Liver (tissue), 9 donors: ENCODE data around the gene TMEM114. TPM values are rescaled to one million over a fixed set of nuclear protein-coding genes. Genes with fewer than 3 reads are reported as not detected.

Experiments
- DNase-seq: peaks from one replicate; pipeline ENCODE4 v3.0.0-alpha.2; 2017; ENCODE audit warnings: low spot score
- H3K27ac ChIP-seq, 2 donors: one replicate each; pipeline ENCODE4 v1.7.0; 2013; ENCODE audit warnings: inconsistent platforms in 2 of 2, low read length in 2 of 2, control low read depth in 1 of 2, low read depth in 1 of 2, mild to moderate bottlenecking in 1 of 2
- H3K27me3 ChIP-seq, 4 donors: one replicate each; pipeline versions ENCODE4 v1.6.1 to v1.7.0; 2013; ENCODE audit warnings: low read length in 3 of 4, inconsistent platforms in 1 of 4, mild to moderate bottlenecking in 1 of 4, moderate library complexity in 1 of 4; ENCODE audit not compliant: control insufficient read depth in 4 of 4, insufficient read depth in 4 of 4
- H3K36me3 ChIP-seq, 4 donors: one replicate each; pipeline versions ENCODE4 v1.6.1 to v1.7.0; 2013; ENCODE audit warnings: low read length in 3 of 4, mild to moderate bottlenecking in 3 of 4, low read depth in 1 of 4, moderate library complexity in 1 of 4; ENCODE audit not compliant: control insufficient read depth in 4 of 4, insufficient read depth in 3 of 4
- H3K4me1 ChIP-seq, 4 donors: one replicate each; pipeline versions ENCODE4 v1.6.1 to v1.7.0; 2013; ENCODE audit warnings: low read length in 3 of 4, mild to moderate bottlenecking in 3 of 4, moderate library complexity in 1 of 4; ENCODE audit not compliant: control insufficient read depth in 4 of 4, insufficient read depth in 4 of 4
- H3K4me3 ChIP-seq, 3 donors: one replicate each; pipeline versions ENCODE4 v1.6.1 to v1.7.0; 2013; ENCODE audit warnings: low read length in 3 of 3, control low read depth in 1 of 3, low read depth in 1 of 3, mild to moderate bottlenecking in 1 of 3
- H3K9ac ChIP-seq, 2 donors: one replicate each; pipeline ENCODE4 v1.7.0; 2013; ENCODE audit warnings: low read length in 2 of 2, mild to moderate bottlenecking in 2 of 2, moderate library complexity in 2 of 2, control low read depth in 1 of 2, low read depth in 1 of 2
- H3K9me3 ChIP-seq, 4 donors: one replicate each; pipeline versions ENCODE4 v1.6.1 to v1.7.0; 2013; ENCODE audit warnings: low read length in 3 of 4; ENCODE audit not compliant: control insufficient read depth in 4 of 4
- EGR1 ChIP-seq, 2 donors: IDR thresholded peaks; 2 replicates each; pipeline ENCODE4 v1.6.1; 2016 to 2018; ENCODE audit warnings: antibody characterized with exemption in 2 of 2, low read depth in 2 of 2
- FOXA2 ChIP-seq: IDR thresholded peaks from 2 replicates; pipeline ENCODE4 v1.6.1; 2016; ENCODE audit warnings: antibody characterized with exemption
- GABPA ChIP-seq, 2 donors: IDR thresholded peaks in 1 of 2; conservative IDR thresholded peaks in 1 of 2; 2 replicates each; pipeline ENCODE4 v1.6.1; 2016; ENCODE audit warnings: antibody characterized with exemption in 2 of 2, mild to moderate bottlenecking in 1 of 2, moderate library complexity in 1 of 2
- HNF4G ChIP-seq: IDR thresholded peaks from 2 replicates; pipeline ENCODE4 v1.6.1; 2016; ENCODE audit warnings: antibody characterized with exemption
- JUND ChIP-seq, 2 donors: IDR thresholded peaks; 2 replicates each; pipeline ENCODE4 v1.6.1; 2016; ENCODE audit warnings: antibody characterized with exemption in 2 of 2
- NR2F2 ChIP-seq: IDR thresholded peaks from 2 replicates; pipeline ENCODE4 v1.6.1; 2016; ENCODE audit warnings: antibody characterized with exemption
- RAD21 ChIP-seq, 2 donors: IDR thresholded peaks; 2 replicates each; pipeline ENCODE4 v1.6.1; 2016; ENCODE audit warnings: antibody characterized with exemption in 2 of 2, mild to moderate bottlenecking in 2 of 2
- SP1 ChIP-seq: IDR thresholded peaks from 2 replicates; pipeline ENCODE4 v1.6.1; 2018; ENCODE audit warnings: antibody characterized with exemption, mild to moderate bottlenecking
- TAF1 ChIP-seq: conservative IDR thresholded peaks from 2 replicates; pipeline ENCODE4 v1.6.1; 2016; ENCODE audit warnings: antibody characterized with exemption, mild to moderate bottlenecking
- YY1 ChIP-seq: IDR thresholded peaks from 2 replicates; pipeline ENCODE4 v1.6.1; 2016; ENCODE audit warnings: antibody characterized with exemption, mild to moderate bottlenecking
- WGBS: extraction: QIAGEN DNeasy Blood & Tissue Kit; methylation state at CpG from one replicate; pipeline ENCODE4 v1.1.7; 2013; 5-methylcytosine and 5-hydroxymethylcytosine counted together
- polyA plus RNA-seq, 2 donors: library from polyadenylated mRNA; stranded (reverse) in 1 of 2; unstranded in 1 of 2; fragments of 200-250 nt in 1 of 2; fragments of >200 nt in 1 of 2; fragmentation: Nextera tagmentation in 1 of 2; extraction: Ambion mirVana in 1 of 2; gene quantifications; one replicate each; pipeline versions ENCODE4 v1.2.1 to v1.2.3, GENCODE V29; 2013 to 2015
- total RNA-seq, 2 donors: library from RNA; depleted of rRNA; stranded (reverse); fragments of >200 nt; gene quantifications; one replicate each; pipeline ENCODE4 v1.2.3, GENCODE V29; 2014
- TF ChIP-seq, protein P1 (sequence below): fragments of 150-350 bp; IDR thresholded peaks from 2 replicates; pipeline ENCODE4 v1.5.1; 2017; ENCODE audit warnings: improper control_type of control experiment, low read depth, low read length; ENCODE audit not compliant: missing input control
- TF ChIP-seq, protein P2 (sequence below): IDR thresholded peaks from 2 replicates; pipeline ENCODE4 v1.6.1; 2016; ENCODE audit warnings: antibody characterized with exemption, mild to moderate bottlenecking
- TF ChIP-seq, protein P3 (sequence below): IDR thresholded peaks from 2 replicates; pipeline ENCODE4 v1.6.1; 2016; ENCODE audit warnings: antibody characterized with exemption
- TF ChIP-seq, protein P4 (sequence below): IDR thresholded peaks from 2 replicates; pipeline ENCODE4 v1.6.1; 2016; ENCODE audit warnings: antibody characterized with exemption
- TF ChIP-seq, protein P5 (sequence below): IDR thresholded peaks from 2 replicates; pipeline ENCODE4 v1.6.1; 2016; ENCODE audit warnings: antibody characterized with exemption
- donor health status: healthy.
- donor health status: healthy.
- donor health status: healthy.
- donor health status: healthy.
- donor health status: healthy.

The TMEM114 gene
- total and polyA plus RNA-seq, 4 donors: not detected

DNA sequence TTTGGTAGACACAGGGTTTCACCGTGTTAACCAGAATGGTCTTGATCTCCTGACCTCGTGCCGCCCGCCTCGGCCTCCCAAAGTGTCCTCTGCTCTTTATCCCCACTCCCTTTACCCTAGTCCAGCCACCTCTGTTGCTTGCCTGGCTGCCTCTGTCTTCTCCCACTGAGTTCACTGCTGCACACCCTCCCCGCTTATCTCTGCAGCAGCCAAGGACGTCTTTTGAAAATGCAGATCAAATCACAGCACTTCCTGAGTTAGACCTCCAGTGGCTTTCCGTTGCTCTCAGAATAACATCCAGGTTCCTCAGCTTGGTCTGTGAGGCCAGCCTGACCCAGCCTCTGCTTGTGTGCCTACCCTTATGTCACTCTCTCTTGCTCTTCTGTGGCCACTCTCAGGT lies 36.6 kb upstream of the TMEM114 start:
- Histone ChIP-seq H3K36me3 (peaks cover 8 to 51% (median 36%) of the 10 kb centered on the region in 4 donors), H3K4me3 (no peak overlapping the region), H3K9me3 (no peaks in the 10 kb centered on the region), H3K9ac (no peak overlapping the region), H3K4me1 (peaks cover 0 to 20% (median 8%) of the 10 kb centered on the region in 4 donors), H3K27ac (no peak overlapping the region), H3K27me3 (no peaks in the 10 kb centered on the region)
- TF ChIP-seq RAD21 (IDR thresholded peaks at IDR 0.05) (no peak), GABPA (IDR thresholded peaks at IDR 0.05 in 1 of 2, conservative IDR thresholded peaks at IDR 0.05 in 1 of 2) (no peak), JUND (IDR thresholded peaks at IDR 0.05) (no peak), FOXA2 (no peak), NR2F2 (no peak), EGR1 (IDR thresholded peaks at IDR 0.05; ENCODE audit: low read depth in 2 of 2) (no peak), TAF1 (no peak), HNF4G (no peak), SP1 (no peak)
- TF ChIP-seq, protein P1, sequence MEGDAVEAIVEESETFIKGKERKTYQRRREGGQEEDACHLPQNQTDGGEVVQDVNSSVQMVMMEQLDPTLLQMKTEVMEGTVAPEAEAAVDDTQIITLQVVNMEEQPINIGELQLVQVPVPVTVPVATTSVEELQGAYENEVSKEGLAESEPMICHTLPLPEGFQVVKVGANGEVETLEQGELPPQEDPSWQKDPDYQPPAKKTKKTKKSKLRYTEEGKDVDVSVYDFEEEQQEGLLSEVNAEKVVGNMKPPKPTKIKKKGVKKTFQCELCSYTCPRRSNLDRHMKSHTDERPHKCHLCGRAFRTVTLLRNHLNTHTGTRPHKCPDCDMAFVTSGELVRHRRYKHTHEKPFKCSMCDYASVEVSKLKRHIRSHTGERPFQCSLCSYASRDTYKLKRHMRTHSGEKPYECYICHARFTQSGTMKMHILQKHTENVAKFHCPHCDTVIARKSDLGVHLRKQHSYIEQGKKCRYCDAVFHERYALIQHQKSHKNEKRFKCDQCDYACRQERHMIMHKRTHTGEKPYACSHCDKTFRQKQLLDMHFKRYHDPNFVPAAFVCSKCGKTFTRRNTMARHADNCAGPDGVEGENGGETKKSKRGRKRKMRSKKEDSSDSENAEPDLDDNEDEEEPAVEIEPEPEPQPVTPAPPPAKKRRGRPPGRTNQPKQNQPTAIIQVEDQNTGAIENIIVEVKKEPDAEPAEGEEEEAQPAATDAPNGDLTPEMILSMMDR: no peak
- TF ChIP-seq, protein P2, sequence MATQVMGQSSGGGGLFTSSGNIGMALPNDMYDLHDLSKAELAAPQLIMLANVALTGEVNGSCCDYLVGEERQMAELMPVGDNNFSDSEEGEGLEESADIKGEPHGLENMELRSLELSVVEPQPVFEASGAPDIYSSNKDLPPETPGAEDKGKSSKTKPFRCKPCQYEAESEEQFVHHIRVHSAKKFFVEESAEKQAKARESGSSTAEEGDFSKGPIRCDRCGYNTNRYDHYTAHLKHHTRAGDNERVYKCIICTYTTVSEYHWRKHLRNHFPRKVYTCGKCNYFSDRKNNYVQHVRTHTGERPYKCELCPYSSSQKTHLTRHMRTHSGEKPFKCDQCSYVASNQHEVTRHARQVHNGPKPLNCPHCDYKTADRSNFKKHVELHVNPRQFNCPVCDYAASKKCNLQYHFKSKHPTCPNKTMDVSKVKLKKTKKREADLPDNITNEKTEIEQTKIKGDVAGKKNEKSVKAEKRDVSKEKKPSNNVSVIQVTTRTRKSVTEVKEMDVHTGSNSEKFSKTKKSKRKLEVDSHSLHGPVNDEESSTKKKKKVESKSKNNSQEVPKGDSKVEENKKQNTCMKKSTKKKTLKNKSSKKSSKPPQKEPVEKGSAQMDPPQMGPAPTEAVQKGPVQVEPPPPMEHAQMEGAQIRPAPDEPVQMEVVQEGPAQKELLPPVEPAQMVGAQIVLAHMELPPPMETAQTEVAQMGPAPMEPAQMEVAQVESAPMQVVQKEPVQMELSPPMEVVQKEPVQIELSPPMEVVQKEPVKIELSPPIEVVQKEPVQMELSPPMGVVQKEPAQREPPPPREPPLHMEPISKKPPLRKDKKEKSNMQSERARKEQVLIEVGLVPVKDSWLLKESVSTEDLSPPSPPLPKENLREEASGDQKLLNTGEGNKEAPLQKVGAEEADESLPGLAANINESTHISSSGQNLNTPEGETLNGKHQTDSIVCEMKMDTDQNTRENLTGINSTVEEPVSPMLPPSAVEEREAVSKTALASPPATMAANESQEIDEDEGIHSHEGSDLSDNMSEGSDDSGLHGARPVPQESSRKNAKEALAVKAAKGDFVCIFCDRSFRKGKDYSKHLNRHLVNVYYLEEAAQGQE: no peak
- TF ChIP-seq, protein P3, sequence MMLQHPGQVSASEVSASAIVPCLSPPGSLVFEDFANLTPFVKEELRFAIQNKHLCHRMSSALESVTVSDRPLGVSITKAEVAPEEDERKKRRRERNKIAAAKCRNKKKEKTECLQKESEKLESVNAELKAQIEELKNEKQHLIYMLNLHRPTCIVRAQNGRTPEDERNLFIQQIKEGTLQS: no peak
- TF ChIP-seq, protein P4, sequence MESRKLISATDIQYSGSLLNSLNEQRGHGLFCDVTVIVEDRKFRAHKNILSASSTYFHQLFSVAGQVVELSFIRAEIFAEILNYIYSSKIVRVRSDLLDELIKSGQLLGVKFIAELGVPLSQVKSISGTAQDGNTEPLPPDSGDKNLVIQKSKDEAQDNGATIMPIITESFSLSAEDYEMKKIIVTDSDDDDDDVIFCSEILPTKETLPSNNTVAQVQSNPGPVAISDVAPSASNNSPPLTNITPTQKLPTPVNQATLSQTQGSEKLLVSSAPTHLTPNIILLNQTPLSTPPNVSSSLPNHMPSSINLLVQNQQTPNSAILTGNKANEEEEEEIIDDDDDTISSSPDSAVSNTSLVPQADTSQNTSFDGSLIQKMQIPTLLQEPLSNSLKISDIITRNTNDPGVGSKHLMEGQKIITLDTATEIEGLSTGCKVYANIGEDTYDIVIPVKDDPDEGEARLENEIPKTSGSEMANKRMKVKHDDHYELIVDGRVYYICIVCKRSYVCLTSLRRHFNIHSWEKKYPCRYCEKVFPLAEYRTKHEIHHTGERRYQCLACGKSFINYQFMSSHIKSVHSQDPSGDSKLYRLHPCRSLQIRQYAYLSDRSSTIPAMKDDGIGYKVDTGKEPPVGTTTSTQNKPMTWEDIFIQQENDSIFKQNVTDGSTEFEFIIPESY: no peak
- TF ChIP-seq, protein P5, sequence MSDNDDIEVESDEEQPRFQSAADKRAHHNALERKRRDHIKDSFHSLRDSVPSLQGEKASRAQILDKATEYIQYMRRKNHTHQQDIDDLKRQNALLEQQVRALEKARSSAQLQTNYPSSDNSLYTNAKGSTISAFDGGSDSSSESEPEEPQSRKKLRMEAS: no peak
- WGBS: 89% methylated on average over 8 of the region's 8 CpGs
- no peak for DNase-seq

DNA sequence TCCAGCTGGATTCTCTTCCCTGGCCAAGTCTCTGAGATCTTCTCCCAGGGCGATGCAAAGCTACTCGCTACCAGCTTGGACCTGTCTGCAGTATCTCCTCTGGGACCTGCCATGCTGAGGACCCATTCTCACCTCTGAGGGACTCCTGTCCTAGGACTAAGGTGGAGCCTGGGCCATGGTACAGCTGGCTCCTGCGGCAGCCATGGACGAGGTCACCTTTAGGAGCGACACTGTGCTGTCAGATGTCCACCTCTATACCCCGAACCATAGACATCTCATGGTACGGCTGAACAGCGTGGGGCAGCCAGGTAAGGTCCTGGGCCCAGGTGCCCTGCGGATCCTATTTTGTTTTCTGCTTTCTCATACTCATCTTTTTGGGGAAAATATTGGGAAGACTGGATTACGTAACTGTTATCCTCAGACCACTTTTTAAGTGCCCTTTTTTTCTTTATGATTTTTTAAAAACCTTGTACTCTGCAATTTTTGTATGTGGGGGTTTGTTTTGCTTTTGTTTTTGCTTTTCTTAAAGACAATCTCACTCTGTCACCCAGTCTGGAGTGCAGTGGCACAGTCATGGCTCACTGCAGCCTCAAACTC lies 35.3 kb upstream of the TMEM114 start:
- peaks cover 0 to 20% (median 8%) of the 10 kb centered on the region in 4 donors for H3K4me1 ChIP-seq
- H3K9me3 ChIP-seq: no peaks in the 10 kb centered on the region
- DNase-seq: no peak
- H3K9ac ChIP-seq: no peak overlapping the region
- TF ChIP-seq GABPA (IDR thresholded peaks at IDR 0.05 in 1 of 2, conservative IDR thresholded peaks at IDR 0.05 in 1 of 2) (no peak), YY1 (no peak), EGR1 (IDR thresholded peaks at IDR 0.05; ENCODE audit: low read depth in 2 of 2) (no peak), FOXA2 (no peak), SP1 (no peak), RAD21 (IDR thresholded peaks at IDR 0.05) (no peak)
- TF ChIP-seq, protein P3: no peak
- TF ChIP-seq, protein P1: no peak
- no peaks in the 10 kb centered on the region for H3K27me3 ChIP-seq
- H3K36me3 ChIP-seq: peaks cover 7 to 41% (median 32%) of the 10 kb centered on the region in 4 donors
- H3K4me3 ChIP-seq: no peak overlapping the region
- H3K27ac ChIP-seq: no peak overlapping the region
- 97% methylated on average over 10 of the region's 10 CpGs for WGBS
